Right lobe of liver (tissue), 4 donors: ENCODE results near the gene TATDN2.
"Not testable (repeated sequence)": the region's sequence is repeated elsewhere in the genome, so short reads cannot be mapped to it uniquely, and the experiment has no call there.

Experiments
- POLR2A ChIP-seq: fragments of 450-650 bp; IDR thresholded peaks from one replicate; pipeline ENCODE4 v1.6.1; 2017; ENCODE audit warnings: antibody characterized with exemption, mild to moderate bottlenecking
- TF ChIP-seq, protein P1 (sequence below), 4 donors: fragments of 200-600 bp in 3 of 4; fragments of 450-650 bp in 1 of 4; IDR thresholded peaks; one replicate each; pipeline versions ENCODE4 v1.5.1 to v1.8.0; 2016 to 2022; ENCODE audit warnings: antibody characterized with exemption in 4 of 4, mild to moderate bottlenecking in 2 of 4
- donor health status: DM: no; HTN: no; CAD: no.
- donor health status: DM: no; HTN: no; CAD: no.
- donor health status: DM: no; HTN: yes; CAD: no.

GRCh38 chr3:10272476-10272875 lies 24.2 kb downstream of the TATDN2 start:
- TF ChIP-seq, protein P1, sequence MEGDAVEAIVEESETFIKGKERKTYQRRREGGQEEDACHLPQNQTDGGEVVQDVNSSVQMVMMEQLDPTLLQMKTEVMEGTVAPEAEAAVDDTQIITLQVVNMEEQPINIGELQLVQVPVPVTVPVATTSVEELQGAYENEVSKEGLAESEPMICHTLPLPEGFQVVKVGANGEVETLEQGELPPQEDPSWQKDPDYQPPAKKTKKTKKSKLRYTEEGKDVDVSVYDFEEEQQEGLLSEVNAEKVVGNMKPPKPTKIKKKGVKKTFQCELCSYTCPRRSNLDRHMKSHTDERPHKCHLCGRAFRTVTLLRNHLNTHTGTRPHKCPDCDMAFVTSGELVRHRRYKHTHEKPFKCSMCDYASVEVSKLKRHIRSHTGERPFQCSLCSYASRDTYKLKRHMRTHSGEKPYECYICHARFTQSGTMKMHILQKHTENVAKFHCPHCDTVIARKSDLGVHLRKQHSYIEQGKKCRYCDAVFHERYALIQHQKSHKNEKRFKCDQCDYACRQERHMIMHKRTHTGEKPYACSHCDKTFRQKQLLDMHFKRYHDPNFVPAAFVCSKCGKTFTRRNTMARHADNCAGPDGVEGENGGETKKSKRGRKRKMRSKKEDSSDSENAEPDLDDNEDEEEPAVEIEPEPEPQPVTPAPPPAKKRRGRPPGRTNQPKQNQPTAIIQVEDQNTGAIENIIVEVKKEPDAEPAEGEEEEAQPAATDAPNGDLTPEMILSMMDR (IDR thresholded peaks at IDR 0.05), result not testable (repeated sequence)
- not testable (repeated sequence) for TF ChIP-seq POLR2A
